Fibroblast of pulmonary artery (primary cell): ENCODE data around the gene P2RX5.

ENCODE experiments used
- DNase-seq: peaks from one replicate; pipeline ENCODE4 v3.0.0-alpha.2; 2010; ENCODE audit warnings: low read depth
- H3K4me3 ChIP-seq: replicated peaks from 2 replicates; pipeline ENCODE4 v1.5.1; 2011; ENCODE audit warnings: low read depth, mild to moderate bottlenecking, control low read depth, low read length, moderate library complexity
- CTCF ChIP-seq: IDR thresholded peaks from 2 replicates; pipeline ENCODE4 v1.5.1; 2011; ENCODE audit warnings: mild to moderate bottlenecking, control low read depth, low read length, inconsistent platforms; ENCODE audit errors: missing control alignments

The P2RX5 gene

DNA sequence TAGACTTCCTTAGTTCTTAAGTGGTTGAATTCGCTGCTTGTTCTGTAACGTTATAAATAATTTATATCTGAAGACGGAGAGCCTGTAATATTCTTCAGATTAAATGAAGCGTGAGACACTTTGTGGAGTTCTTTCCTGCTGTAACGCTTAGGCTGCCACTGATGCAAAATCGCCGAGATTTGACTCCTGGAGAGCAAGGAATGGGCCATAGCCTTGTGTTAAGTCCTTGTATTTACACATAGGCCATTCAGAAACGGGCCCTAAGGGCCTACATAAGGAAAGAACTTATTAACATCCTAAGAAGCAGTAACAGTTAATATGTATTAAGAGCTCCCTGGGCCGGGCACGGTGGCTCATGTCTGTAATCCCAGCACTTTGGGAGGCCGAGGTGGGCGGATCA, 26.4 kb downstream of the P2RX5 start:
- no peak for DNase-seq
- TF ChIP-seq CTCF, result no peak
- H3K4me3 ChIP-seq, result peak overlapping the region; percentile 77

GRCh38 chr17:3669085-3669347, 26.9 kb downstream of the P2RX5 start:
- TF ChIP-seq CTCF, result no peak
- DNase-seq, result no peak
- H3K4me3 ChIP-seq, result peak overlapping the region; percentile 77

DNA sequence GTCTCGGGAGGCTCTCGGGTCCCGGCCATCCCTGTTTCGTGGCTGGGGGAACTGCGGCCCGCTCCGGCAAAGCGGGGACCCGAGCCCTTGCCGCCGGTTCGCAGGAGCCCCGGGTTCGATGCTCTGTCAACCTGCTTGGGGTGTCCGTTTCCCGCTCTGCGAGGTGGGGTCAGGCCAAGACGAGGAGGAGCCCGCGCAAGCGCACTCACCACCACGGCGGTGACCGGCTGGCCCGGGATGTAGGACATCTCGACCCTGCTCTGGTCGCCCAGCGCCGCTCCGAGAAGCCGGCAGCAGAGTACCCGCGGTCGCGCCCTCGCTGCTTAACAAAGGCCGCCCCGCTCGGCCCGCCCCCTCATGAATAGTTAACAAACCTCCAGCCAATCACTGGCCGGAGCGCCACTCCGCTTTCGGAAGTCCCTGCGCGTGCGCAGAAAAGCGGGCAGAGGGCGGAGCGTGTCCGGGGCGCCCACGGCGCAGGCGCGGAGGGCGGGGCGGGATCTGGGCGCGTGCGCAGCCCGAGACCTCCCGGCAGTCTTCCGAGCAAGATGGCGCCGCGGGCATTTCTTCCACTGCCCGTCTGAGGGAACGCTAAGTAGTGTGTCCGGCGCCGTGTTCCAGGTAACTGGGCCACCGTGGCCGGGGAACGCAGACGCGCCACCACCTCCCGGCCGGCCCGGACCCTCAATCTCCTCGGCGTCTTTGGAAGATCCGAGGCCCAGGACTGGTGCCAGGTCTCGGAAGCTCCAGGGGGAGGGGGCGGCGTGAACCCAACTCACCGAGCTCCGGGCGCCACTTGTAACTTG, 27.5 kb downstream of the P2RX5 start, which contains the start of the genes EMC6 and TAX1BP3:
Gene EMC6 (plus strand): TSS at position 534 of the 806 bp plus-strand sequence. CDS start 335 bp downstream, outside the sequence.
Gene TAX1BP3 (minus strand): TSS at position 300 of the 806 bp plus-strand sequence. CDS start 52 bp downstream, at position 248.
- DNase-seq, result peak; percentile 98
- no peak for TF ChIP-seq CTCF
- peak within 1 kb of the TSS; percentile 77 for H3K4me3 ChIP-seq

- TF ChIP-seq CTCF, result no peak
- DNase-seq, result peak; percentile 93
- H3K4me3 ChIP-seq, result peak overlapping the region; percentile 77
Measured at GRCh38 chr17:3667366-3668278, 28.3 kb downstream of the P2RX5 start.

DNA sequence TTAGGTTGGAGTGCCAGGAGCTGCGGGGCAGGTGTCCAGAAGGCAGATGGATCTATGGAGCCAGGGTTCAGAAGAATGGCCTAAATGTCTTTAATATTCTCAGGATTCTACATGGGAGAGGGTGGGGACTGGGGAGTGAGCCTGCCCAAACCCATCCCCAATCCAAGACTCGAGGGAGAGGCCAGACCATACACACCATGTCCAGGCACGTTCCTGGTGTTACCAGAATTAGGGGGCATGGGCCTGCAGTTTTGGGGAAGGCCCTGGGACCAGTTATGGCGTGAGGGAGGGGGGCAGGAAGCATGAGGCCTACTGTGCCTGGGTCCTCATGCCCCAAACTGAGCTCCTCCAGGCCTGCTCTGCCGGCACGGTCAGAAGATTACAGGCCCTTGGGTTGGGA, 29.4 kb downstream of the P2RX5 start:
- TF ChIP-seq CTCF, result no peak
- no peak for DNase-seq
- peak overlapping the region; percentile 77 for H3K4me3 ChIP-seq

GRCh38 chr17:3665834-3666233, 30.1 kb downstream of the P2RX5 start:
- no peak for TF ChIP-seq CTCF
- H3K4me3 ChIP-seq, result no peak overlapping the region
- DNase-seq, result no peak
